ENCODE results near the gene EPGN. TPM values are rescaled to one million over a fixed set of nuclear protein-coding genes. Genes with fewer than 3 reads are reported as not detected.

Gene EPGN
- total and polyA plus RNA-seq, 8 donors: 0.24 to 0.92 TPM; not detected in 6

DNA sequence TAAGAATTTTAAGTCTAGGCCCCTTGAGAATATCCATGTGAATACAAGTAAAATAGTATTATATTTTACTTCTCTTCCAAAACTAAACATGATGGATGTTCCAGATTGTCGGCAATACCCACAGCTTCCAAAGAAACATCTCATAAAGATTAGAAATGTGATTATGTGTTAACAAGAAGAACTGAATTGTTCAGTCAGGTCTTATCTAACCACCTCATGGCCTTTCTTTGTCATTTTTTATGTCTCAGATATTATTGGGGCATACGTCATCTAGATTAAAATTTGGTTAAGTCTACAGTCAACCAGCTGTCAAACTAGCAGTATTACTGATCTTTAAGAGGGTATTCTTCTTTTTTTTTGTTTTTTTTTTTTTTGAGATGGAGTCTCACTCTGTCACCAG is 10.0 kb downstream of the EPGN start:
- Histone ChIP-seq H3K4me3 (no peak overlapping the region), H3K36me3 (no peaks in the 10 kb centered on the region), H3K27ac (no peak overlapping the region), H3K9me3 (no peaks in the 10 kb centered on the region), H3K4me1 (peaks cover 0 to 7% of the 10 kb centered on the region in 2 donors), H3K27me3 (no peaks in the 10 kb centered on the region)
- DNase-seq (no peak), ATAC-seq (no peak)
- TF ChIP-seq, protein P1, sequence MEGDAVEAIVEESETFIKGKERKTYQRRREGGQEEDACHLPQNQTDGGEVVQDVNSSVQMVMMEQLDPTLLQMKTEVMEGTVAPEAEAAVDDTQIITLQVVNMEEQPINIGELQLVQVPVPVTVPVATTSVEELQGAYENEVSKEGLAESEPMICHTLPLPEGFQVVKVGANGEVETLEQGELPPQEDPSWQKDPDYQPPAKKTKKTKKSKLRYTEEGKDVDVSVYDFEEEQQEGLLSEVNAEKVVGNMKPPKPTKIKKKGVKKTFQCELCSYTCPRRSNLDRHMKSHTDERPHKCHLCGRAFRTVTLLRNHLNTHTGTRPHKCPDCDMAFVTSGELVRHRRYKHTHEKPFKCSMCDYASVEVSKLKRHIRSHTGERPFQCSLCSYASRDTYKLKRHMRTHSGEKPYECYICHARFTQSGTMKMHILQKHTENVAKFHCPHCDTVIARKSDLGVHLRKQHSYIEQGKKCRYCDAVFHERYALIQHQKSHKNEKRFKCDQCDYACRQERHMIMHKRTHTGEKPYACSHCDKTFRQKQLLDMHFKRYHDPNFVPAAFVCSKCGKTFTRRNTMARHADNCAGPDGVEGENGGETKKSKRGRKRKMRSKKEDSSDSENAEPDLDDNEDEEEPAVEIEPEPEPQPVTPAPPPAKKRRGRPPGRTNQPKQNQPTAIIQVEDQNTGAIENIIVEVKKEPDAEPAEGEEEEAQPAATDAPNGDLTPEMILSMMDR (IDR thresholded peaks at IDR 0.05): no peak
- intact Hi-C loops (cut with DNase I): loop anchor here in 1 of 2 donors (10.0 kb wide), 1 partner anchor 123 kb away; no protein-coding TSS in a partner anchor

DNA sequence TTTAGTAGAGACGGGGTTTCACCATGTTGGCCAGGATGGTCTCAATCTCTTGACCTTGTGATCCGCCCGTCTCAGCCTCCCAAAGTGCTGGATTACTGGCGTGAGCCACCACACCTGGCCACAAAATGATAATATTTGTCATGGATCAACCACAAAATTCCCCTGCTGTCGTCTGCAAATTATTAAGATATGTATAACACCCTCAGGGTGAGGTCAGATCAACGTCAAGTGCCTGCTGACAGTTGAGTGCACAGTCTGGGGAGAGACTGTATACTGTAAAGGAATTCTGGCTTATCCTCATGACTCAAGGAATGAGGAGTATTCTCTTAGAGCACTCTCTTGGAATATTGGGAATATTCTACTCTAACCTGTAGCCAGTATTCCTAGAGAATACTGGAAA is 11.2 kb downstream of the EPGN start:
- Histone ChIP-seq H3K4me3 (no peak overlapping the region), H3K4me1 (peaks cover 0 to 7% of the 10 kb centered on the region in 2 donors), H3K27ac (no peak overlapping the region), H3K27me3 (no peaks in the 10 kb centered on the region), H3K36me3 (no peaks in the 10 kb centered on the region), H3K9me3 (no peaks in the 10 kb centered on the region)
- intact Hi-C loops (cut with DNase I): loop anchor here in 1 of 2 donors (10.0 kb wide), 1 partner anchor 125 kb away; no protein-coding TSS in a partner anchor
- TF ChIP-seq, protein P1 (IDR thresholded peaks at IDR 0.05): no peak
- DNase-seq (no peak), ATAC-seq (no peak)

DNA sequence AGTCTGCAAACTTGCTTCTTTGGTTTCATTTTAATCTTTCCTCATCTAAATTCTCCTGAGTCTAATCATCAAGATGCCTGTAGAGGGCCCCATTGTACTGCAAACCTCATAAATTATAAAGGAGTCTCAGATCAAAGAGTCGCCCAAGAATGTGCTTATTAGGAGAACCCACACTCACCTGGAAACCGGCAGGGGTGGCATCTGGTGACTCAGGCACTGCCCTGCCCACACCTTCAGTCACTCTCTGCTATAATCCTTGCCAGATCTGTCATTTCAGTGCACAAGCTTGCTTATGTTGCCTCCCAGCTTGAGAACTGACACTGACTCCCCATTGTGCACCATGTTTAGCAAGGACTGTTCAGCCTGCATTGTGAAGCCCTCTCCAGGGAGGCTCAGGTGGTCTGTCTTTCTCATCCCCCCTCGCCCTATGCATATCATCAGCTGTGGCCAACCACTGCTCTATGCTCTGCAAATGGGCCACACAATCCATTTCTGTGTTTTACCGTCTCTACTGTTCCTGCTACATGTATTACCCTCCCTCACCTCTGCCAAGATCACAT is 12.4 kb downstream of the EPGN start:
- intact Hi-C loops (cut with DNase I): no loop called here
- ATAC-seq (peak; percentile 99), DNase-seq (peak in 3 of 4 donors; percentile 51 to 81 (median 55))
- Histone ChIP-seq H3K27me3 (no peaks in the 10 kb centered on the region), H3K4me1 (peaks cover 0 to 7% of the 10 kb centered on the region in 2 donors), H3K36me3 (no peaks in the 10 kb centered on the region), H3K27ac (no peak overlapping the region), H3K4me3 (no peak overlapping the region), H3K9me3 (no peaks in the 10 kb centered on the region)
- TF ChIP-seq, protein P1 (IDR thresholded peaks at IDR 0.05): peak in 1 of 2 donors; percentile 40

DNA sequence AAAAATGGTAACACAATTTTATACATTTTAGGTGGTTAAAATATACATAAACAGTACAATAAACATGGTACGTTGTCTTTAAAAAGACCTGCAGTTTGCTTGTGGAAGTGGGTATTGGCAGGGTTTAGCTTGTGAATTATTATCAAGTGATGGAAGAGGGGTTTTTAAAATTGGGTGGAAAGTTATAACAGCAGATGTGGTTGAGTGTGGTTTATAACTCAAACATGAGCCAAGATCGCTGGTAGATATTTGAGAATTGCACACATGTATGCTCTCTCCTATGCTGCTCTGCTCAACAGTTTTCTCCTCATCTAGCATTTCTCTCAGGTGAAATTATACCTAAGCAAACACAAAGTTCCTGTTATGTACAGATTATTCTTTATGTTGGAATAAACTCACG is 14.0 kb downstream of the EPGN start:
- Histone ChIP-seq H3K27ac (no peak overlapping the region), H3K9me3 (no peaks in the 10 kb centered on the region), H3K4me3 (no peak overlapping the region), H3K36me3 (no peaks in the 10 kb centered on the region), H3K27me3 (no peaks in the 10 kb centered on the region), H3K4me1 (peaks cover 0 to 7% of the 10 kb centered on the region in 2 donors)
- no peak for DNase-seq
- TF ChIP-seq, protein P1 (IDR thresholded peaks at IDR 0.05): no peak
- no peak for ATAC-seq
- intact Hi-C loops (cut with DNase I): no loop called here

DNA sequence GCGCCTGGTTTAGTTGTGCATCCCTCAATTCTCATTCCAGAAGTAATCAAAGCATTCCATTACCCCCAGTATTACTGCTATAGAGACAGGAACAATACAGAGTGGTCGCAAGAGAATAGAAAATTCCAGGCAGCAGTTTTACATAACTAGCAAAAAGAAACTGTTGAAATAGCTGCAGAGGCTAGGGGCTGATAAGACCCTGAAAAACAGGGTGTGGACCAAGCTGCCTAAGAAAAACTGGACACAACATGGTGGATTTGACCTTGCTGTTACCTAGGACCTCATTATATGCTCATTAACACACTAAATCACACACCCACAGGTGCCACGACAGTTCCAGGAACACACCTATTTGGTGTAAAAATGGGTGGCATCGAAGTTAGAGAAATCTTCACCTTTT is 15.4 kb downstream of the EPGN start:
- no peaks in the 10 kb centered on the region for H3K9me3 ChIP-seq
- intact Hi-C loops (cut with DNase I): no loop called here
- H3K27ac ChIP-seq: no peak overlapping the region
- H3K36me3 ChIP-seq: no peaks in the 10 kb centered on the region
- H3K27me3 ChIP-seq: no peaks in the 10 kb centered on the region
- DNase-seq (no peak), ATAC-seq (no peak)
- H3K4me1 ChIP-seq: peaks cover 0 to 7% of the 10 kb centered on the region in 2 donors
- no peak overlapping the region for H3K4me3 ChIP-seq
- TF ChIP-seq, protein P1 (IDR thresholded peaks at IDR 0.05): no peak

Data from left lung (tissue), 10 donors.